ENCODE measurements around the gene COCH. TPM values are rescaled to one million over a fixed set of nuclear protein-coding genes. Genes with fewer than 3 reads are reported as not detected.

Gene COCH
- total and polyA plus RNA-seq, 2 experiments from 2014 or later = 12.9 to 20.6 TPM

GRCh38 chr14:30869551-30870155 is 4.7 kb upstream of the COCH start:
- no peaks in the 10 kb centered on the region for H3K36me3 Mint-ChIP-seq (ENCODE audit: low read depth)
- DNase-seq (ENCODE audit: low spot score) = no peak
- Histone ChIP-seq H2AFZ (no peak overlapping the region; the same call in 1 of the 2 replicates), H3K36me3 (ENCODE audit: insufficient read depth) (no peaks in the 10 kb centered on the region), H3K4me1 (ENCODE audit: insufficient read depth) (peaks cover 39% of the 10 kb centered on the region), H3K27me3 (ENCODE audit: insufficient read depth) (peaks cover 25% of the 10 kb centered on the region), H3K4me3 (no peak overlapping the region), H3K27ac (ENCODE audit: low read depth) (no peak overlapping the region), H3K4me2 (no peak overlapping the region), H3K9me2 (ENCODE audit: insufficient read depth) (no peaks in the 10 kb centered on the region), H3K79me2 (replicated peaks; ENCODE audit: insufficient read depth) (no peaks in the 10 kb centered on the region), H3F3A (replicated peaks; ENCODE audit: low read depth) (no peaks in the 10 kb centered on the region), H4K20me1 (replicated peaks; ENCODE audit: insufficient read depth) (no peaks in the 10 kb centered on the region)
- H3K27me3 Mint-ChIP-seq (ENCODE audit: insufficient read depth, low read depth, poor library complexity) = peaks cover 22% of the 10 kb centered on the region
- no peak overlapping the region for H3K27ac Mint-ChIP-seq
- H3K4me3 Mint-ChIP-seq = no peak overlapping the region
- H3K4me1 Mint-ChIP-seq = peaks cover 34% of the 10 kb centered on the region
- TF ChIP-seq ZNF114 (CRISPR knock-in tag; IDR thresholded peaks at IDR 0.05) = no peak
- no peak for TF ChIP-seq JUNB (IDR thresholded peaks at IDR 0.05; ENCODE audit: unreplicated experiment)
- no peak for TF ChIP-seq POLR2AphosphoS5 (IDR thresholded peaks at IDR 0.05; ENCODE audit: low read depth)
- TF ChIP-seq EZH2 (IDR thresholded peaks at IDR 0.05; ENCODE audit: low read depth, unreplicated experiment) = no peak
- TF ChIP-seq ZNF462 (CRISPR knock-in tag; IDR thresholded peaks at IDR 0.05) = no peak
- no peak for TF ChIP-seq CREB1 (CRISPR knock-in tag; IDR thresholded peaks at IDR 0.05; ENCODE audit: low read depth)
- TF ChIP-seq REST (IDR thresholded peaks at IDR 0.05; ENCODE audit: unreplicated experiment) = no peak
- no peak for ATAC-seq
- H3K9me3 Mint-ChIP-seq = no peaks in the 10 kb centered on the region

All from GM23338 (cell line).